ENCODE measurements around the gene COBL. TPM values are rescaled to one million over a fixed set of nuclear protein-coding genes. Genes with fewer than 3 reads are reported as not detected.

COBL gene
- total RNA-seq, 1 experiment from 2014 or later = 49.9 TPM

DNA sequence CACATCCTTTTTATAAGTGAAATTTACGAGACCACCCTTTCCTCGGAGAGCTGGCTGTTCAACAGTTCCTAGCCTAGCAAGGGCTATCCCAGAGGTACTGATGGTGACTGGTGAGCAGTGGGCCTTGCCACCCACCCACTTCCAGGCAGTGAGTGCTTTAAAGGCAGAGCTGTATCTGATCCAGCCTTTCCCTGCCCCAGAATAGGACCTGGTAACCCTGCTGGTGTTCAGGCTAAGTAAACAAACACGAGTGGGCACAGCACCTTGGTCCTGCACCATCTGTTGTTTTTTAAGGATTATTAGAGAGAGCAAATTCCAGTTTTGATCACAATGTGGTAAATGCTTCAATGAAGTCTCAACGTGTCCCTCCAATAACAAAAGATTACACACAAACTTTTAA is 75.7 kb downstream of the COBL start:
- H3K9me3 Mint-ChIP-seq (ENCODE audit: low read depth, unreplicated experiment) = no peaks in the 10 kb centered on the region
- no TSS peak for BruUV-seq (replicated peaks)
- no peak for DNase-seq
- CTCF ChIA-PET = no interaction called here
- no peaks in the 10 kb centered on the region for H3K36me3 Mint-ChIP-seq (ENCODE audit: insufficient read depth, unreplicated experiment)
- H3K27me3 Mint-ChIP-seq (ENCODE audit: unreplicated experiment) = no peaks in the 10 kb centered on the region
- TF ChIP-seq, protein P1, sequence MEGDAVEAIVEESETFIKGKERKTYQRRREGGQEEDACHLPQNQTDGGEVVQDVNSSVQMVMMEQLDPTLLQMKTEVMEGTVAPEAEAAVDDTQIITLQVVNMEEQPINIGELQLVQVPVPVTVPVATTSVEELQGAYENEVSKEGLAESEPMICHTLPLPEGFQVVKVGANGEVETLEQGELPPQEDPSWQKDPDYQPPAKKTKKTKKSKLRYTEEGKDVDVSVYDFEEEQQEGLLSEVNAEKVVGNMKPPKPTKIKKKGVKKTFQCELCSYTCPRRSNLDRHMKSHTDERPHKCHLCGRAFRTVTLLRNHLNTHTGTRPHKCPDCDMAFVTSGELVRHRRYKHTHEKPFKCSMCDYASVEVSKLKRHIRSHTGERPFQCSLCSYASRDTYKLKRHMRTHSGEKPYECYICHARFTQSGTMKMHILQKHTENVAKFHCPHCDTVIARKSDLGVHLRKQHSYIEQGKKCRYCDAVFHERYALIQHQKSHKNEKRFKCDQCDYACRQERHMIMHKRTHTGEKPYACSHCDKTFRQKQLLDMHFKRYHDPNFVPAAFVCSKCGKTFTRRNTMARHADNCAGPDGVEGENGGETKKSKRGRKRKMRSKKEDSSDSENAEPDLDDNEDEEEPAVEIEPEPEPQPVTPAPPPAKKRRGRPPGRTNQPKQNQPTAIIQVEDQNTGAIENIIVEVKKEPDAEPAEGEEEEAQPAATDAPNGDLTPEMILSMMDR (IDR thresholded peaks at IDR 0.05; ENCODE audit: unreplicated experiment) = no peak
- no peak overlapping the region for H3K4me3 Mint-ChIP-seq (ENCODE audit: low read depth, unreplicated experiment)
- intact Hi-C loops (cut with micrococcal nuclease; ENCODE audit: unreplicated experiment) = no loop called here
- H3K4me1 Mint-ChIP-seq (ENCODE audit: low read depth, unreplicated experiment) = no peaks in the 10 kb centered on the region
- no peak overlapping the region for H3K27ac Mint-ChIP-seq (ENCODE audit: unreplicated experiment)

DNA sequence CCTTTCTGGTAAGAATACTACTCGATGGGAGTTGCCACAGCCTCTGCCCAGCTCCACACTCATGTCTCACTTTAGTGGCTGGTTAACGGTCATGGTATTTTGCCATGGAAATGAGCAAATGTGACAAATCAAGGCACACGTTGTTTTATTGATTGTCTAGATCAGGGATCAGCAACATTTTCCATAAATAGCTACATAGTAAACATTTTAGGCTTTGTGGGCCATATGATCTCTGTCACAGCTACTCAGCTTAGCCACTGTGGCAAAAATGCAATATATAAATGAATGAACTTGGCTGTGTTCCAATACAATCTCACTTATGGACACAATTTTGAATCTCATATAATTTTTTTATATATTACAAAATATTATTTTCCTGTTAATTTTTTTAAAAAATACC is 76.9 kb downstream of the COBL start:
- H3K27ac Mint-ChIP-seq (ENCODE audit: unreplicated experiment) = no peak overlapping the region
- H3K4me1 Mint-ChIP-seq (ENCODE audit: low read depth, unreplicated experiment) = no peaks in the 10 kb centered on the region
- H3K27me3 Mint-ChIP-seq (ENCODE audit: unreplicated experiment) = no peaks in the 10 kb centered on the region
- TF ChIP-seq, protein P1 (IDR thresholded peaks at IDR 0.05; ENCODE audit: unreplicated experiment) = no peak
- no peak for DNase-seq
- CTCF ChIA-PET = no interaction called here
- H3K4me3 Mint-ChIP-seq (ENCODE audit: low read depth, unreplicated experiment) = no peak overlapping the region
- intact Hi-C loops (cut with micrococcal nuclease; ENCODE audit: unreplicated experiment) = no loop called here
- BruUV-seq (replicated peaks) = no TSS peak
- no peaks in the 10 kb centered on the region for H3K9me3 Mint-ChIP-seq (ENCODE audit: low read depth, unreplicated experiment)
- no peaks in the 10 kb centered on the region for H3K36me3 Mint-ChIP-seq (ENCODE audit: insufficient read depth, unreplicated experiment)

DNA sequence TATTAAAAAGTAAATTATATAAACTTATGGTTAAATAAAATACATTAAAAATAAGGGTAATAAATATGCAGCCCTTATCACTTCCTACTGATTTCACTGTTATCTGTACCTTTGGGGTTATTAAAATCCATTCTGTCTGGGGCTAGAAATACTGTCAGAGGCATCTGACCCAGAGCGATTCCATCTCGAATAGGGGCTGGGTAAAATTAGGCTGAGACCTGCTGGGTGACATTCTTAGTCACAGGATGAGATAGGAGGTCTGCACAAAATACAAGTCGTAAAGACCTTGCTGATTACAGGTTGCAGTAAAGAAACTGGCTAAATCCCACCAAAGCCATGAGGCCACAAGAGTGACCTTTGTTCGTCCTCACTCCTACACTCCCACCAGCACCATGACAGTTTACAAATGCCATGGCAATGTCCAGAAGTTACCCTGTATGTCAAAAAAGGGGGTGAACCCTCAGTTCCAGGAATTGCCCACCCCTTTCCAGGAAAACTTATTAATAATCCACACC is 77.6 kb downstream of the COBL start:
- no peak for DNase-seq
- Mint-ChIP-seq H3K9me3 (ENCODE audit: low read depth, unreplicated experiment) (no peaks in the 10 kb centered on the region), H3K36me3 (ENCODE audit: insufficient read depth, unreplicated experiment) (no peaks in the 10 kb centered on the region), H3K27me3 (ENCODE audit: unreplicated experiment) (no peaks in the 10 kb centered on the region), H3K4me3 (ENCODE audit: low read depth, unreplicated experiment) (no peak overlapping the region), H3K4me1 (ENCODE audit: low read depth, unreplicated experiment) (no peaks in the 10 kb centered on the region), H3K27ac (ENCODE audit: unreplicated experiment) (no peak overlapping the region)
- CTCF ChIA-PET = no interaction called here
- no TSS peak for BruUV-seq (replicated peaks)
- TF ChIP-seq, protein P1 (IDR thresholded peaks at IDR 0.05; ENCODE audit: unreplicated experiment) = no peak
- intact Hi-C loops (cut with micrococcal nuclease; ENCODE audit: unreplicated experiment) = no loop called here

DNA sequence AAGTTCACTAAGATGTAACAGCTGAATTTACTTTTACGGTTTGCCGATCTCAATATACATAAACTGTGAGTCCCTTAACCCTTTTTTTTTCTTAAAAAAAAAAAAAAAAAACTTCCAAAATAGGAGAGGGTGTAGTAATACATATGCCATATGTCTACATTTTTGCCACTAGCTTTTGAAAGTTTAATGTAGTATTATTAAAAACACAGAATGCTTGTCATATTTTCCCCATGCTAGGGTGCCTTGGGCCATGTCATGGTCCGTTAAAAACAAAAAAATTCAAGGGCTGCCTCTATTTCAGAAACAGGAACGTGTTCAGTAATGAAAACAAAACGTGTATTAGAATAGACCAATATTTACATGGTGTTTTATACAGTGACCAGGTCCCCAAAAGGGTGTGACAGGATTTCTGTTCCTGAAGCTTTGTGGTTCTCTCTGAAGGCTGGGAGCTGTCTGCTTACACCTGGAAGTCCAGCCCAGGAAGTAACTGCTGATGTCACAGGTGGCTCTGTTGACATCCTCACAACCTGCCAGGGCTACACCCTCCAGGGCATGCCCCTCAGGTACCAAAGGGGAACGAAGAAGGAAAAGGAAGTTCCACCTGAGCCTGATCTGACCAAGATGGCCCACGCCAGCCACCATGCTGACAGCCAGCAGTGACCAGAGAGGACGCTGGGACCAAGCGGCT is 79.0 kb downstream of the COBL start:
- intact Hi-C loops (cut with micrococcal nuclease; ENCODE audit: unreplicated experiment) = no loop called here
- Mint-ChIP-seq H3K4me1 (ENCODE audit: low read depth, unreplicated experiment) (no peaks in the 10 kb centered on the region), H3K4me3 (ENCODE audit: low read depth, unreplicated experiment) (no peak overlapping the region), H3K27ac (ENCODE audit: unreplicated experiment) (no peak overlapping the region), H3K27me3 (ENCODE audit: unreplicated experiment) (no peaks in the 10 kb centered on the region), H3K36me3 (ENCODE audit: insufficient read depth, unreplicated experiment) (no peaks in the 10 kb centered on the region), H3K9me3 (ENCODE audit: low read depth, unreplicated experiment) (no peaks in the 10 kb centered on the region)
- TF ChIP-seq, protein P1 (IDR thresholded peaks at IDR 0.05; ENCODE audit: unreplicated experiment) = no peak
- CTCF ChIA-PET = interaction anchor here (0.6 to 1.5 kb wide), 2 partner anchors 10 to 433 kb away, joined by 4 to 5 read pairs; no protein-coding TSS in a partner anchor
- no TSS peak for BruUV-seq (replicated peaks)
- no peak for DNase-seq

Data from Calu3 (cell line).